Ascending aorta (tissue), 2 donors: ENCODE measurements around the gene CYSTM1. TPM values are rescaled to one million over a fixed set of nuclear protein-coding genes. Genes with fewer than 3 reads are reported as not detected.

Source experiments
- DNase-seq, 2 donors: peaks; one replicate each; pipeline ENCODE4 v3.0.0-alpha.2; 2019; ENCODE audit warnings: low spot score in 2 of 2
- H3K27ac ChIP-seq, 2 donors: fragments of 200-600 bp; sonication (generic); one replicate each; pipeline ENCODE4 v1.5.1; 2016 to 2017; ENCODE audit warnings: mild to moderate bottlenecking in 1 of 2
- H3K27me3 ChIP-seq: fragments of 200-600 bp; sonication (generic); one replicate; pipeline ENCODE4 v1.5.1; 2017
- H3K36me3 ChIP-seq, 2 donors: fragments of 200-600 bp; sonication (generic); one replicate each; pipeline ENCODE4 v1.5.1; 2016
- H3K4me1 ChIP-seq, 2 donors: fragments of 200-600 bp; sonication (generic); one replicate each; pipeline ENCODE4 v1.5.1; 2016 to 2017; ENCODE audit warnings: mild to moderate bottlenecking in 1 of 2
- H3K4me3 ChIP-seq, 2 donors: fragments of 200-600 bp; sonication (generic); one replicate each; pipeline ENCODE4 v1.5.1; 2016 to 2017; ENCODE audit warnings: mild to moderate bottlenecking in 1 of 2
- H3K9me3 ChIP-seq, 2 donors: fragments of 200-600 bp; sonication (generic); one replicate each; pipeline ENCODE4 v1.5.1; 2016
- CTCF ChIP-seq, 3 experiments: fragments of 200-600 bp in 2 of 3; fragments of 450-650 bp in 1 of 3; sonication (generic) in 2 of 3; IDR thresholded peaks; one replicate each; pipeline ENCODE4 v1.5.1; 2016 to 2019; ENCODE audit warnings: antibody characterized with exemption in 3 of 3, mild to moderate bottlenecking in 1 of 3, moderate library complexity in 1 of 3
- intact Hi-C: fragments of 100-400 bp; cut with DNase I; formaldehyde crosslinking; loops from one replicate; pipeline ENCODE4 v1.15.1; 2023
- total RNA-seq: library from RNA; depleted of rRNA; stranded (reverse); fragments of >200 nt; gene quantifications from one replicate; pipeline ENCODE4 v1.1.0, GENCODE V29; 2016

The CYSTM1 gene
- total RNA-seq, 1 donor from 2014 or later = 66.3 TPM

- no peaks in the 10 kb centered on the region for H3K9me3 ChIP-seq
- no peak overlapping the region for H3K27ac ChIP-seq
- no peaks in the 10 kb centered on the region for H3K27me3 ChIP-seq
- intact Hi-C loops = no loop called here
- no peak overlapping the region for H3K4me3 ChIP-seq
- no peak for DNase-seq
- no peaks in the 10 kb centered on the region for H3K36me3 ChIP-seq
- TF ChIP-seq CTCF (IDR thresholded peaks at IDR 0.05) = no peak
- peaks cover 2 to 13% of the 10 kb centered on the region in 2 donors for H3K4me1 ChIP-seq
Measured at GRCh38 chr5:140140435-140140834, 34.6 kb upstream of the CYSTM1 start.

GRCh38 chr5:140141241-140141640 is 33.7 kb upstream of the CYSTM1 start:
- intact Hi-C loops = no loop called here

GRCh38 chr5:140142246-140142645 is 32.7 kb upstream of the CYSTM1 start:
- TF ChIP-seq CTCF (IDR thresholded peaks at IDR 0.05) = no peak
- H3K4me3 ChIP-seq = no peak overlapping the region
- intact Hi-C loops = no loop called here
- no peaks in the 10 kb centered on the region for H3K9me3 ChIP-seq
- no peak overlapping the region for H3K27ac ChIP-seq
- H3K27me3 ChIP-seq = no peaks in the 10 kb centered on the region
- DNase-seq = no peak
- no peaks in the 10 kb centered on the region for H3K36me3 ChIP-seq
- peaks cover 11 to 21% of the 10 kb centered on the region in 2 donors for H3K4me1 ChIP-seq

More at GRCh38 chr5:140141241-140141640, 33.7 kb upstream of the CYSTM1 start:
- no peak for DNase-seq
- TF ChIP-seq CTCF (IDR thresholded peaks at IDR 0.05) = no peak
- Histone ChIP-seq H3K27ac (no peak overlapping the region), H3K4me1 (peaks cover 7 to 18% of the 10 kb centered on the region in 2 donors), H3K4me3 (no peak overlapping the region), H3K36me3 (no peaks in the 10 kb centered on the region), H3K9me3 (no peaks in the 10 kb centered on the region), H3K27me3 (no peaks in the 10 kb centered on the region)

GRCh38 chr5:140142856-140143255 is 32.1 kb upstream of the CYSTM1 start:
- peaks cover 11 to 21% of the 10 kb centered on the region in 2 donors for H3K4me1 ChIP-seq
- intact Hi-C loops = no loop called here

GRCh38 chr5:140143521-140144258 is 31.3 kb upstream of the CYSTM1 start:
- no peak overlapping the region for H3K4me3 ChIP-seq
- H3K27me3 ChIP-seq = no peaks in the 10 kb centered on the region
- peak in 1 of 2 donors; percentile 41 for DNase-seq
- H3K9me3 ChIP-seq = no peaks in the 10 kb centered on the region
- intact Hi-C loops = loop anchor here (1.0 to 2.0 kb wide), 3 partner anchors 29 to 70 kb away; partner anchors contain the start of gene PURA
- H3K4me1 ChIP-seq = peaks cover 11 to 21% of the 10 kb centered on the region in 2 donors
- no peaks in the 10 kb centered on the region for H3K36me3 ChIP-seq
- no peak overlapping the region for H3K27ac ChIP-seq
- no peak for TF ChIP-seq CTCF (IDR thresholded peaks at IDR 0.05)

More at GRCh38 chr5:140142856-140143255, 32.1 kb upstream of the CYSTM1 start:
- no peak for TF ChIP-seq CTCF (IDR thresholded peaks at IDR 0.05)
- Histone ChIP-seq H3K9me3 (no peaks in the 10 kb centered on the region), H3K36me3 (no peaks in the 10 kb centered on the region), H3K27me3 (no peaks in the 10 kb centered on the region), H3K4me3 (no peak overlapping the region), H3K27ac (no peak overlapping the region)
- DNase-seq = no peak
